H9 (cell line): Measurements from ENCODE around the gene QSER1. TPM values are rescaled to one million over a fixed set of nuclear protein-coding genes. Genes with fewer than 3 reads are reported as not detected.

ENCODE experiments used
- DNase-seq: peaks from one replicate; pipeline ENCODE4 v3.0.0-alpha.2; 2017
- H2AFZ ChIP-seq: one replicate; pipeline ENCODE4 v1.6.1; 2013; ENCODE audit warnings: mild to moderate bottlenecking, low read length, control low read depth, moderate library complexity
- H2AK5ac ChIP-seq: 2 replicates; pipeline ENCODE4 v1.6.1; 2013; ENCODE audit warnings: low read length, control low read depth, mixed read lengths; ENCODE audit not compliant: insufficient read length
- H2BK120ac ChIP-seq: one replicate; pipeline ENCODE4 v1.6.1; 2013; ENCODE audit warnings: low read depth, mild to moderate bottlenecking, low read length, control low read depth, inconsistent platforms; ENCODE audit not compliant: poor library complexity, severe bottlenecking
- H2BK12ac ChIP-seq: 2 replicates; pipeline ENCODE4 v1.6.1; 2013; ENCODE audit warnings: low read length, control low read depth, mixed read lengths, low read depth; ENCODE audit not compliant: insufficient read length
- H2BK15ac ChIP-seq: 2 replicates; pipeline ENCODE4 v1.6.1; 2013; ENCODE audit warnings: low read depth, low read length, control low read depth
- H2BK20ac ChIP-seq: one replicate; pipeline ENCODE4 v1.6.1; 2013; ENCODE audit warnings: low read depth, mild to moderate bottlenecking, low read length, control low read depth, inconsistent platforms; ENCODE audit not compliant: poor library complexity, severe bottlenecking
- H2BK5ac ChIP-seq: 2 replicates; pipeline ENCODE4 v1.6.1; 2013; ENCODE audit warnings: low read length, control low read depth, mixed read lengths; ENCODE audit not compliant: insufficient read length
- H3K14ac ChIP-seq: 2 replicates; pipeline ENCODE4 v1.6.1; 2013; ENCODE audit warnings: low read length, control low read depth; ENCODE audit not compliant: insufficient read depth
- H3K18ac ChIP-seq: 2 replicates; pipeline ENCODE4 v1.6.1; 2013; ENCODE audit warnings: low read depth, mild to moderate bottlenecking, mixed read lengths, low read length, control low read depth; ENCODE audit not compliant: insufficient read length
- H3K23ac ChIP-seq: 2 replicates; pipeline ENCODE4 v1.6.1; 2013; ENCODE audit warnings: low read length, control low read depth, mixed read lengths, low read depth; ENCODE audit not compliant: insufficient read length
- H3K23me2 ChIP-seq: 2 replicates; pipeline ENCODE4 v1.6.1; 2013; ENCODE audit warnings: low read depth, mild to moderate bottlenecking, mixed read lengths, low read length, control low read depth; ENCODE audit not compliant: insufficient read length, poor library complexity, severe bottlenecking
- H3K27ac ChIP-seq: 2 replicates; pipeline ENCODE4 v1.5.1; 2013; ENCODE audit warnings: low read length, control low read depth, mixed read lengths, low read depth; ENCODE audit not compliant: insufficient read length
- H3K27me3 ChIP-seq: 2 replicates; pipeline ENCODE4 v1.6.1; 2013; ENCODE audit warnings: low read length, control low read depth, inconsistent platforms; ENCODE audit not compliant: insufficient read depth
- H3K4ac ChIP-seq: 2 replicates; pipeline ENCODE4 v1.6.1; 2013; ENCODE audit warnings: low read depth, mild to moderate bottlenecking, control low read depth, inconsistent platforms, low read length, moderate library complexity
- H3K4me1 ChIP-seq: 2 replicates; pipeline ENCODE4 v1.6.1; 2013; ENCODE audit warnings: low read length, control low read depth, inconsistent platforms; ENCODE audit not compliant: insufficient read depth
- H3K4me2 ChIP-seq: 2 replicates; pipeline ENCODE4 v1.6.1; 2013; ENCODE audit warnings: low read length, control low read depth, mixed read lengths; ENCODE audit not compliant: insufficient read length, insufficient read depth
- H3K56ac ChIP-seq: 2 replicates; pipeline ENCODE4 v1.6.1; 2013; ENCODE audit warnings: low read depth, mild to moderate bottlenecking, mixed read lengths, low read length, control low read depth; ENCODE audit not compliant: insufficient read length
- H3K79me1 ChIP-seq: 2 replicates; pipeline ENCODE4 v1.6.1; 2013; ENCODE audit warnings: low read depth, mild to moderate bottlenecking, moderate library complexity, low read length, control low read depth, inconsistent platforms; ENCODE audit not compliant: insufficient read depth, poor library complexity, severe bottlenecking
- H3K79me2 ChIP-seq: 2 replicates; pipeline ENCODE4 v1.6.1; 2013; ENCODE audit warnings: low read length, control low read depth, inconsistent platforms; ENCODE audit not compliant: insufficient read depth
- H3K9ac ChIP-seq: 2 replicates; pipeline ENCODE4 v1.6.1; 2013; ENCODE audit warnings: low read length, control low read depth, mixed read lengths; ENCODE audit not compliant: insufficient read length; ENCODE audit errors: extremely low read depth
- H3K9me3 ChIP-seq: one replicate; pipeline ENCODE4 v1.6.1; 2013; ENCODE audit warnings: low read depth, low read length, inconsistent platforms; ENCODE audit not compliant: control insufficient read depth
- H3T11ph ChIP-seq: one replicate; pipeline ENCODE4 v1.6.1; 2013; ENCODE audit warnings: mild to moderate bottlenecking, low read length, control low read depth, inconsistent platforms
- H4K20me1 ChIP-seq: one replicate; pipeline ENCODE4 v1.6.1; 2013; ENCODE audit not compliant: control insufficient read depth, insufficient read length, insufficient read depth
- H4K5ac ChIP-seq: 2 replicates; pipeline ENCODE4 v1.6.1; 2013; ENCODE audit warnings: low read depth, mild to moderate bottlenecking, mixed read lengths, low read length, control low read depth; ENCODE audit not compliant: insufficient read length
- H4K8ac ChIP-seq: replicated peaks from 2 replicates; pipeline ENCODE4 v1.6.1; 2013; ENCODE audit warnings: low read length, control low read depth, mixed read lengths, low read depth; ENCODE audit not compliant: insufficient read length
- H4K91ac ChIP-seq: 2 replicates; pipeline ENCODE4 v1.6.1; 2013; ENCODE audit warnings: low read depth, mild to moderate bottlenecking, moderate library complexity, mixed read lengths, low read length, control low read depth; ENCODE audit not compliant: insufficient read length
- H3K27ac Mint-ChIP-seq, 3 experiments: 2 replicates in 2 of 3; 3 replicates in 1 of 3; pipeline ENCODE4 v1.8.0; 2020 to 2021; ENCODE audit warnings: mixed read lengths in 3 of 3, mild to moderate bottlenecking in 1 of 3, moderate library complexity in 1 of 3
- H3K27me3 Mint-ChIP-seq: 2 replicates; pipeline ENCODE4 v1.8.0; 2021; ENCODE audit warnings: low read depth, mild to moderate bottlenecking, moderate library complexity, mixed read lengths
- H3K36me3 Mint-ChIP-seq, 3 experiments: 2 replicates in 2 of 3; 3 replicates in 1 of 3; pipeline ENCODE4 v1.8.0; 2020 to 2021; ENCODE audit warnings: low read depth in 3 of 3, mixed read lengths in 3 of 3; ENCODE audit not compliant: insufficient read depth in 1 of 3
- H3K4me1 Mint-ChIP-seq, 2 experiments: 2 replicates each; pipeline ENCODE4 v1.8.0; 2020; ENCODE audit warnings: mixed read lengths in 2 of 2
- H3K4me3 Mint-ChIP-seq, 2 experiments: 2 replicates in 1 of 2; 3 replicates in 1 of 2; pipeline ENCODE4 v1.8.0; 2020 to 2021; ENCODE audit warnings: mild to moderate bottlenecking in 2 of 2, mixed read lengths in 2 of 2, moderate library complexity in 1 of 2
- H3K9me3 Mint-ChIP-seq, 2 experiments: 2 replicates in 1 of 2; 3 replicates in 1 of 2; pipeline ENCODE4 v1.8.0; 2020; ENCODE audit warnings: mild to moderate bottlenecking in 2 of 2, mixed read lengths in 2 of 2, moderate library complexity in 1 of 2
- CTCF ChIP-seq: fragments of 200-600 bp; sonication (generic); conservative IDR thresholded peaks from 3 replicates; pipeline ENCODE4 v1.8.0; 2021; ENCODE audit warnings: antibody characterized with exemption, mild to moderate bottlenecking
- WGBS: extraction: QIAGEN DNeasy Blood & Tissue Kit; methylation state at CpG from one replicate; pipeline ENCODE4 v1.1.7; 2013; ENCODE audit warnings: missing lambda C conversion rate, low lambda C conversion rate, mixed read lengths; ENCODE audit not compliant: insufficient read length; ENCODE audit errors: extremely low coverage; 5-methylcytosine and 5-hydroxymethylcytosine counted together
- total RNA-seq: library from RNA; stranded (reverse); gene quantifications from 2 replicates; pipeline ENCODE4 v1.2.1, GENCODE V29; 2021

The QSER1 gene
- total RNA-seq, 1 experiment from 2014 or later, result 139 TPM

- no CpG with 5 or more reads among the region's 1 CpG for WGBS
These were observed 121.1 kb downstream of the QSER1 start for GRCh38 chr11:33013755-33014154.

More at GRCh38 chr11:33013755-33014154, 121.1 kb downstream of the QSER1 start:
- Histone ChIP-seq H4K20me1 (no peaks in the 10 kb centered on the region), H4K91ac (no peak overlapping the region), H3K79me1 (no peaks in the 10 kb centered on the region), H2AFZ (no peak overlapping the region), H3K23ac (no peak overlapping the region), H3K23me2 (peaks cover 7% of the 10 kb centered on the region), H2BK15ac (no peak overlapping the region), H2BK120ac (no peak overlapping the region), H2BK12ac (no peak overlapping the region), H2BK5ac (no peak overlapping the region), H3K4ac (no peak overlapping the region), H3K4me1 (peaks cover 2% of the 10 kb centered on the region; the same call in 1 of the 2 replicates), H3K18ac (no peak overlapping the region), H3K9me3 (no peaks in the 10 kb centered on the region), H3K27me3 (no peaks in the 10 kb centered on the region), H3K79me2 (no peaks in the 10 kb centered on the region), H3K4me2 (no peak overlapping the region), H2AK5ac (no peak overlapping the region), H3T11ph (no peak overlapping the region), H3K56ac (no peak overlapping the region), H3K27ac (no peak overlapping the region), H4K8ac (no peak overlapping the region), H3K9ac (no peak overlapping the region), H2BK20ac (no peak overlapping the region), H3K14ac (no peak overlapping the region), H4K5ac (no peak overlapping the region)
- peaks cover 28% of the 10 kb centered on the region for H3K27me3 Mint-ChIP-seq
- DNase-seq, result no peak
- H3K9me3 Mint-ChIP-seq, result no peaks in the 10 kb centered on the region
- peaks cover 16 to 20% of the 10 kb centered on the region in 2 experiments for H3K4me1 Mint-ChIP-seq
- no peak for TF ChIP-seq CTCF
- H3K27ac Mint-ChIP-seq, result no peak overlapping the region
- H3K4me3 Mint-ChIP-seq, result 0 out of 5 replicates have a peak overlapping the region, but pooled peaks of 1 of the 2 experiments have one; percentile 24
- H3K36me3 Mint-ChIP-seq, result no peaks in the 10 kb centered on the region
